ENCODE data around the gene USP30. TPM values are rescaled to one million over a fixed set of nuclear protein-coding genes. Genes with fewer than 3 reads are reported as not detected.

The USP30 gene
- total and polyA plus RNA-seq, 3 donors from 2014 or later, result 36.3 to 53.1 (median 49.5) TPM

DNA sequence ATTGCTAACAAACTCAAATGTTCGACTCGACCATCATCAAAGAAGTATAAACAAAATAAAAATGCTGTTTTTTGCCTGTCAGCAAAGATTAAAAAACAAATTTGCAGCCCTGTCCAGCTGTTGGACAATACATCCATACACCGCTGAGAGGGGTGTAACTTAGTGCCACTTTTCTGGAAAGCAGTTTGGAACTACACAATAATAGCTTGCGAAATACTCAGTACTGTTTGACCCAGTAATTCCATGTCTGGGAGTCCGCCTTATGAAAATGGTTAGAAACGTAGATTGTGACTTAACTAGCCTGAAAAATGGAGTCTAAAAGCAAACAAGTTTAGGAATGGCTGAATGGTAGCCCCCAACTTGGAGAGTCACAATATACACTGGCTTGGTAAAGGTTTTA, 6.4 kb downstream of the USP30 start:
- intact Hi-C loops (cut with DNase I; ENCODE audit: low total_unique reads), result no loop called here
- TF ChIP-seq POLR2A (IDR thresholded peaks at IDR 0.05), result no peak
- TF ChIP-seq CTCF (IDR thresholded peaks at IDR 0.05), result no peak
- no peaks in the 10 kb centered on the region for H3K27me3 ChIP-seq
- 95 to 97% methylated on average over 6 of the region's 6 CpGs for WGBS, 2 donors
- H3K4me3 ChIP-seq, result no peak overlapping the region
- no peaks in the 10 kb centered on the region for H3K9me3 ChIP-seq
- no peaks in the 10 kb centered on the region for H3K36me3 ChIP-seq (ENCODE audit: low read depth, missing control alignments)
- no peak overlapping the region for H3K27ac ChIP-seq
- H3K4me1 ChIP-seq, result peaks cover 4% of the 10 kb centered on the region
- no peak for DNase-seq

DNA sequence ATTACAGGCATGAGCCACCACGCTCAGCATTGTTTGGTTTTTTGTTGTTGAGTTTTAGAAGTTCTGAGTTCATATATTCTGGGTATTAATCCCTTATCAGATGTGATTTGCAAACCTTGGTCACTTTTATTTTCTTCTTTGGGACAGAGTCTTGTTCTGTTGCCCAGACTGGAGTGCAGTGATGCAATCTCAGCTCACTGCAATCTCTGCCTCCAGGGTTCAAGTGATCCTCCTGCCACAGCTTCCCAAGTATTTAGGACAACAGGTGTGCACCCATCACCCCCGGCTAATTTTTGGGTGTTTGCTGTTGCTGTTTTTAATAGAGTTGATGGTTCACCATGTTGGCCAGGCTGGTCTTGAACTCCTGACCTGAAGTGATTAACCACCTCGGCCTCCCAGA, 11.8 kb downstream of the USP30 start:
- no peak for DNase-seq
- H3K36me3 ChIP-seq (ENCODE audit: low read depth, missing control alignments), result no peaks in the 10 kb centered on the region
- intact Hi-C loops (cut with DNase I; ENCODE audit: low total_unique reads), result no loop called here
- no peaks in the 10 kb centered on the region for H3K9me3 ChIP-seq
- 92 to 94% methylated on average over 3 of the region's 3 CpGs for WGBS, 2 donors
- H3K27me3 ChIP-seq, result no peaks in the 10 kb centered on the region
- H3K27ac ChIP-seq, result no peak overlapping the region
- TF ChIP-seq POLR2A (IDR thresholded peaks at IDR 0.05) (no peak), CTCF (IDR thresholded peaks at IDR 0.05) (no peak)
- no peak overlapping the region for H3K4me3 ChIP-seq
- no peaks in the 10 kb centered on the region for H3K4me1 ChIP-seq

DNA sequence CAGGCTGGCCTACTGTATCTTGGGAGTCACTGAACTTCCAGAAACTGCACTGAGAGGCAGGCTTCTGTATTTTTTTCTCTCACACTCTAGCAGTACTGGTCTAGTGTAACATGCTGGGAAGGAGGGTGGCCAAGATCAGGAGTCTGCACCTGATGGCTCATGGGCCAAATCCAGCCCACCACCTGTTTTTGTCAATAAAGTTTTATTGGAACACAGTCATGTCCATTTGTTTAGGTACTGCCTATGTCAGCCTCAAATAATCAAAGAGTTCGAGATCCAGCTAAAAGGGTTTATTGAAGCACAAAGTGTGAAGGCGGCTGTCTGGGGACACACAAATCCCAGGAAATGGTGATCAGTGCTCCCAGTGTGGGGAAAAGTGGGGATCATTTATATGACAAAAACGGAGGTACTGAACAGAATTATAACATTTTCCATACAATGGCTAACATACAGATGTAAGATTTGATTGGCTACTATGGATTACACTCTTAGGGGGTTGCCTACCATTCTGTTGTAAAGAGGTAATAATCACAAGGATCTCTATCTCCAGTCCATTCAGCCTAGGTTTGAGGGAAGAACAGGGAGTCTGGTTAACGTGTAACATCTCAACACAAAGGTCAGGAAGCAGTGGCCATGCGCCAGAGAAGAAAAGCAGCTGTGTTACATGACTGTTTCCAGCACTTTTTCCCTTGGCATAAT, 12.9 kb downstream of the USP30 start:
- Histone ChIP-seq H3K36me3 (ENCODE audit: low read depth, missing control alignments) (no peaks in the 10 kb centered on the region), H3K4me3 (no peak overlapping the region), H3K9me3 (no peaks in the 10 kb centered on the region), H3K27ac (no peak overlapping the region), H3K27me3 (no peaks in the 10 kb centered on the region), H3K4me1 (no peaks in the 10 kb centered on the region)
- no peak for DNase-seq
- TF ChIP-seq CTCF (IDR thresholded peaks at IDR 0.05), result no peak
- TF ChIP-seq POLR2A (IDR thresholded peaks at IDR 0.05), result no peak
- intact Hi-C loops (cut with DNase I; ENCODE audit: low total_unique reads), result no loop called here
- 75 to 80% methylated on average over 5 of the region's 5 CpGs for WGBS, 2 donors

DNA sequence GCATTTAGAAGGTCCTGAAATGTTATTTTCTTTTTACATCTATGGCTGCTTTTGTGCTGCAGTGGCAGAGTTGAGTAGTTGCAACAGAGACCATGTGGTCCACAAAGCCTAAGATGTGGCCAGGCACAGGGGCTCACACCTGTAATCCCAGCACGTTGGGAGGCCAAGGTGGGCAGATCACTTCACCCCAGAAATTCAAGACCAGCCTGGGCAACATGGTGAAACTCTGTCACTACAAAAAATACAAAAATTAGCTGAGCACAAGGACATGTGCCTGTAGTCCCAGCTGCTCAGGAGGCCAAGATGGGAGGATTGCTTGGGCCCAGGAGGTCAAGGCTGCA, 13.4 kb downstream of the USP30 start:
- H3K27ac ChIP-seq, result no peak overlapping the region
- no peaks in the 10 kb centered on the region for H3K9me3 ChIP-seq
- intact Hi-C loops (cut with DNase I; ENCODE audit: low total_unique reads), result no loop called here
- no peaks in the 10 kb centered on the region for H3K27me3 ChIP-seq
- no peak overlapping the region for H3K4me3 ChIP-seq
- H3K4me1 ChIP-seq, result no peaks in the 10 kb centered on the region
- TF ChIP-seq CTCF (IDR thresholded peaks at IDR 0.05), result no peak
- TF ChIP-seq POLR2A (IDR thresholded peaks at IDR 0.05), result no peak
- DNase-seq, result no peak
- WGBS, 2 donors, result 45 to 75% methylated on average over 1 of the region's 1 CpG
- H3K36me3 ChIP-seq (ENCODE audit: low read depth, missing control alignments), result no peaks in the 10 kb centered on the region

Measured in testis (tissue), 3 donors.